Measurements from ENCODE around the gene LRP1B. TPM values are rescaled to one million over a fixed set of nuclear protein-coding genes. Genes with fewer than 3 reads are reported as not detected.

The LRP1B gene
- total and polyA plus RNA-seq, 2 donors (not counting 1 experiment from before 2014, with no cell fraction given): under 0.01 to 0.01 TPM

DNA sequence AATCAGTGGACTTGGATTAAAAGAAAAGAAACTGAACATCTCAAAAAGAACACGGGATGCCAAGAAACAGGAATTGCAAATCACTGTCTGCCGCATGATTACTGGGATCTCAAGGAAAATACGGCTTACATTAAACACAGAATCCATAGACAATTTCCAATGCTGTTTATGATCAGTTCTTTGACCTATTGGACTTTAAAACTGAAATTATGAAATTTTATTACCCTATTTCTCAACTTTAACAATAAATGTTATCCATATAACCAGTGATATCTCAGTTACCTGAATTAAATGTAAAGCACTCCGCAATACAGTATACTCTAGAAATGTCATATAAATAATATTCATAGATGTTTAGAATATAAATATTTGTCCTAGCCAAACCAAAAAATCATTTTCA lies 1793.8 kb downstream of the LRP1B start:
- Histone ChIP-seq H3K9me3 (ENCODE audit: control insufficient read depth, insufficient read depth, low read depth, low read length) (no peaks in the 10 kb centered on the region), H3K4me1 (ENCODE audit: control insufficient read depth, extremely low read depth, insufficient read depth, low read length) (no peaks in the 10 kb centered on the region), H3K36me3 (ENCODE audit: control insufficient read depth, insufficient read depth, low read length) (no peaks in the 10 kb centered on the region), H3K4me2 (ENCODE audit: extremely low read depth, insufficient read depth, low read length) (no peak overlapping the region), H3K9ac (ENCODE audit: insufficient read depth, low read length) (no peak overlapping the region), H2AFZ (ENCODE audit: low read length) (no peak overlapping the region), H3K27me3 (ENCODE audit: control insufficient read depth, insufficient read depth, low read length) (no peaks in the 10 kb centered on the region), H4K20me1 (ENCODE audit: control insufficient read depth, extremely low read depth, insufficient read depth, low read length) (no peaks in the 10 kb centered on the region), H3K27ac (ENCODE audit: insufficient read depth, low read length) (no peak overlapping the region), H3K79me2 (ENCODE audit: control insufficient read depth, insufficient read depth, low read length) (no peaks in the 10 kb centered on the region), H3K4me3 (replicated peaks in 1 of 4; ENCODE audit: control extremely low read depth in 1 of 4, insufficient read depth in 1 of 4, low read depth in 3 of 4, low read length in 4 of 4) (no peak overlapping the region)
- no peak for DNase-seq (ENCODE audit: low read depth in 2 of 2)
- TF ChIP-seq EZH2 (IDR thresholded peaks at IDR 0.05; ENCODE audit: low read length, missing control alignments) (no peak), CTCF (conservative IDR thresholded peaks at IDR 0.05 in 1 of 2, IDR thresholded peaks at IDR 0.05 in 1 of 2; ENCODE audit: low read depth in 1 of 2, low read length in 2 of 2) (no peak)

GRCh38 chr2:140316345-140316744 lies 1814.5 kb downstream of the LRP1B start:
- Histone ChIP-seq H3K79me2 (ENCODE audit: control insufficient read depth, insufficient read depth, low read length) (no peaks in the 10 kb centered on the region), H3K9me3 (ENCODE audit: control insufficient read depth, insufficient read depth, low read depth, low read length) (no peaks in the 10 kb centered on the region), H3K9ac (ENCODE audit: insufficient read depth, low read length) (no peak overlapping the region), H3K27ac (ENCODE audit: insufficient read depth, low read length) (no peak overlapping the region), H2AFZ (ENCODE audit: low read length) (no peak overlapping the region), H3K4me3 (replicated peaks in 1 of 4; ENCODE audit: control extremely low read depth in 1 of 4, insufficient read depth in 1 of 4, low read depth in 3 of 4, low read length in 4 of 4) (no peak overlapping the region), H3K36me3 (ENCODE audit: control insufficient read depth, insufficient read depth, low read length) (no peaks in the 10 kb centered on the region), H4K20me1 (ENCODE audit: control insufficient read depth, extremely low read depth, insufficient read depth, low read length) (no peaks in the 10 kb centered on the region), H3K27me3 (ENCODE audit: control insufficient read depth, insufficient read depth, low read length) (no peaks in the 10 kb centered on the region), H3K4me2 (ENCODE audit: extremely low read depth, insufficient read depth, low read length) (no peak overlapping the region), H3K4me1 (ENCODE audit: control insufficient read depth, extremely low read depth, insufficient read depth, low read length) (no peaks in the 10 kb centered on the region)
- DNase-seq (ENCODE audit: low read depth in 2 of 2): no peak
- no peak for TF ChIP-seq EZH2 (IDR thresholded peaks at IDR 0.05; ENCODE audit: low read length, missing control alignments)
- TF ChIP-seq CTCF (conservative IDR thresholded peaks at IDR 0.05 in 1 of 2, IDR thresholded peaks at IDR 0.05 in 1 of 2; ENCODE audit: low read depth in 1 of 2, low read length in 2 of 2): no peak

DNA sequence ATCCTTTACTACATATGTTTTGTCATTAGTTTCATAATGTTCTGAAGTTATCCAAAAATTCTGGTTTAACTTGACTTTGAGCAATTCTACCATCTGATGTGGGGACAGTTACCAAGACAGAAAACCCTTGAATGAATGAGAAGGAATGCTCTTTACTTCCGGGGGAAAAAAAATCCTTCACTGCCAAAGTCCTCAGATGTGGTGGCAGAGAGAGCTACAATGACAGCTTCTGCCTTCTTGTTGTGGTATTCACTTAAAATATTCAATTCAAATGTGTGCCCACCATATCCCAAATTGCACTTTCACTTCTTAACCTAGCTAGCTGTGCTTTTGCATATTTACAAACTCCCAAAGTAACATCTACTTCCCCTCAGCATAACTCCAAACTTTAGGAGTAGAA lies 1818.9 kb downstream of the LRP1B start:
- Histone ChIP-seq H3K4me3 (replicated peaks in 1 of 4; ENCODE audit: control extremely low read depth in 1 of 4, insufficient read depth in 1 of 4, low read depth in 3 of 4, low read length in 4 of 4) (no peak overlapping the region), H3K79me2 (ENCODE audit: control insufficient read depth, insufficient read depth, low read length) (no peaks in the 10 kb centered on the region), H3K9ac (ENCODE audit: insufficient read depth, low read length) (no peak overlapping the region), H3K27ac (ENCODE audit: insufficient read depth, low read length) (no peak overlapping the region), H4K20me1 (ENCODE audit: control insufficient read depth, extremely low read depth, insufficient read depth, low read length) (no peaks in the 10 kb centered on the region), H3K36me3 (ENCODE audit: control insufficient read depth, insufficient read depth, low read length) (no peaks in the 10 kb centered on the region), H3K4me1 (ENCODE audit: control insufficient read depth, extremely low read depth, insufficient read depth, low read length) (no peaks in the 10 kb centered on the region), H3K4me2 (ENCODE audit: extremely low read depth, insufficient read depth, low read length) (no peak overlapping the region), H3K27me3 (ENCODE audit: control insufficient read depth, insufficient read depth, low read length) (no peaks in the 10 kb centered on the region), H2AFZ (ENCODE audit: low read length) (no peak overlapping the region), H3K9me3 (ENCODE audit: control insufficient read depth, insufficient read depth, low read depth, low read length) (no peaks in the 10 kb centered on the region)
- TF ChIP-seq CTCF (conservative IDR thresholded peaks at IDR 0.05 in 1 of 2, IDR thresholded peaks at IDR 0.05 in 1 of 2; ENCODE audit: low read depth in 1 of 2, low read length in 2 of 2) (no peak), EZH2 (IDR thresholded peaks at IDR 0.05; ENCODE audit: low read length, missing control alignments) (no peak)
- DNase-seq (ENCODE audit: low read depth in 2 of 2): no peak

Data from fibroblast of lung (primary cell).